Fibroblast of the aortic adventitia (primary cell): ENCODE measurements around the gene SLC2A4RG. TPM values are rescaled to one million over a fixed set of nuclear protein-coding genes. Genes with fewer than 3 reads are reported as not detected.

Experiments used
- DNase-seq: peaks from one replicate; pipeline ENCODE4 v3.0.0-alpha.2; 2010; ENCODE audit warnings: low read depth
- H3K4me3 ChIP-seq: 2 replicates; pipeline ENCODE4 v1.5.1; 2011; ENCODE audit warnings: low read depth, mild to moderate bottlenecking, control low read depth, low read length, moderate library complexity
- total RNA-seq: library from RNA; depleted of rRNA; stranded (reverse); fragments of >200 nt; gene quantifications from 2 replicates; pipeline ENCODE4 v1.2.3, GENCODE V29; 2012; ENCODE audit warnings: low replicate concordance
- TF ChIP-seq, protein P1 (sequence below): IDR thresholded peaks from 2 replicates; pipeline ENCODE4 v1.5.1; 2011; ENCODE audit warnings: mild to moderate bottlenecking, low read length, control low read depth, inconsistent platforms; ENCODE audit not compliant: insufficient read depth

The SLC2A4RG gene
- total RNA-seq, 1 donor: 39.2 TPM

DNA sequence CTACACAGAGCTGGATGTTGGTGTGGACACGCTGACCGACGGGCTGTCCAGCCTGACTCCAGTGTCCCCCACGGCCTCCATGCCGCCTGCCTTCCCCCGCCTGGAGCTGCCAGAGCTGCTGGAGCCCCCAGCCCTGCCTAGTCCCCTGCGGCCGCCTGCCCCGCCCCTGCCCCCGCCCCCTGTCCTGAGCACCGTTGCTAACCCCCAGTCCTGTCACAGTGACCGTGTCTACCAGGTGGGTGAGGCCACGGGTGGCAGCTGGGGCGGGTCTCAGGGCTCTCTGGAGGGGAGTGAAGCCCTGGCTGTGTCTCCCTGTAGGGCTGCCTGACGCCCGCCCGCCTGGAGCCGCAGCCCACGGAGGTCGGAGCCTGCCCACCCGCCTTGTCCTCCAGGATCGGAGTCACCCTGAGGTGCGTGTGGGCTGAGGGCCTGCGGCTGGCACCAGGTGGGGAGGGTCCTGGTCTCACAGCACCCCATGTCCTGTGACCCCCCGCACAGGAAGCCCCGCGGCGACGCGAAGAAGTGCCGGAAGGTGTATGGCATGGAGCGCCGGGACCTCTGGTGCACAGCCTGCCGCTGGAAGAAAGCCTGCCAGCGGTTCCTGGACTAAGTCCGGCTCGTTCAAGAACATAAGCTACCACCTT, 2.9 kb downstream of the SLC2A4RG start:
- DNase-seq: no peak
- H3K4me3 ChIP-seq: no peak overlapping the region
- TF ChIP-seq, protein P1, sequence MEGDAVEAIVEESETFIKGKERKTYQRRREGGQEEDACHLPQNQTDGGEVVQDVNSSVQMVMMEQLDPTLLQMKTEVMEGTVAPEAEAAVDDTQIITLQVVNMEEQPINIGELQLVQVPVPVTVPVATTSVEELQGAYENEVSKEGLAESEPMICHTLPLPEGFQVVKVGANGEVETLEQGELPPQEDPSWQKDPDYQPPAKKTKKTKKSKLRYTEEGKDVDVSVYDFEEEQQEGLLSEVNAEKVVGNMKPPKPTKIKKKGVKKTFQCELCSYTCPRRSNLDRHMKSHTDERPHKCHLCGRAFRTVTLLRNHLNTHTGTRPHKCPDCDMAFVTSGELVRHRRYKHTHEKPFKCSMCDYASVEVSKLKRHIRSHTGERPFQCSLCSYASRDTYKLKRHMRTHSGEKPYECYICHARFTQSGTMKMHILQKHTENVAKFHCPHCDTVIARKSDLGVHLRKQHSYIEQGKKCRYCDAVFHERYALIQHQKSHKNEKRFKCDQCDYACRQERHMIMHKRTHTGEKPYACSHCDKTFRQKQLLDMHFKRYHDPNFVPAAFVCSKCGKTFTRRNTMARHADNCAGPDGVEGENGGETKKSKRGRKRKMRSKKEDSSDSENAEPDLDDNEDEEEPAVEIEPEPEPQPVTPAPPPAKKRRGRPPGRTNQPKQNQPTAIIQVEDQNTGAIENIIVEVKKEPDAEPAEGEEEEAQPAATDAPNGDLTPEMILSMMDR: no peak

DNA sequence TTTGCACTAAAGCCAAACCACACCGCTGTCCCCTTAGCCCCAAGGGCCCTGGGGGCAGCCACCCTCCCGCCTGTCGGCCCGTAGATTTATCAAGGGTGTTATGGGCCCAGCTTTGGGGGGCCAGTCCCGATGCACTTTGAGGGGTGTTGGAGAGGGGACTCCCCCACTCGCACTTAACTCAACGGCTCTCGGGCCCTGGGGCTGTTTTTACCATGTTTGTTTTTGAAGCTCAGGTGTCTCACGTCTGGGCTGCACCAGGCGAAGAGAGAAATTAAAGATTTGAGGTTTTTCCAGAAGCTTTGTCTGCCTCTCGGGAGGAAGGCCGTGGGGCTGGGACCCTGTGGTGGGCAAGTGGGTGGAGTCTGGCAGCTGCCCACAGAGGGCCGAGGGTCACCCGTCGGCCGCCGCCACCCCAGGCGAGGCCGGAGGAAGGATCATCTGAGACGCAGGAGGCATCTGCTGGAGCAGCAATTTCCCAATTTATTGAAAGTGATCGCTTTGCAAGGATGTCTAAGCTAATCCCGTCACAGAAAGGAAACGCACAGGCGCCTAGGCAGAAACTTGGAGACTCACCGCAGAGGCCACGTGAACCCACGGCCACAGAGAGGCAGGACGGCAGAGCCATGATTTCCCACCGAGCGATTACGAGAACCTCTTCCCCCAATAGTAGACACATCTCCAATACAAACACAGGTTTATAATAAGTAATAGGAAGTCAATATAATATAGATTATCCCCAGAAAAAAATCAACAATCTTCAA, 3.8 kb downstream of the SLC2A4RG start:
- no peak for DNase-seq
- no peak overlapping the region for H3K4me3 ChIP-seq
- TF ChIP-seq, protein P1: no peak

DNA sequence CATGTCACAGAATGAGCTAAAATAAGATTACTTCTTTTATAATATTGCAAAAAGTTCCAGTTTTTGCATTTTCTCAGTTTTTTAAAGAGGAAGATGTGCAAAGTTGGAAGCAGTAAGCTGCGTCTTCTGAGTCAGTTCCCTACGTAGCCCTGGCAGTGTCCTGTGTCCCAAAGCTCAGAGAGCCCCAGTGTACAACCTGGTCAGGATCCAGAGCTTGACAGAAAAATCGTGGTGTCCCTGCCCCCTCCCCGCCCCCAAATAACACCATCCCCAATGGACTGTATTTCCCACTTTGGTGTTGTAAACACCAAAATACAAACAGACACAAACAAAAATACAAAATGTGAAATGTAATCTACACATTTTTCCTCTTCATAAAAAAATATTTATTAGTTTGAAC, 4.6 kb downstream of the SLC2A4RG start:
- DNase-seq: no peak
- H3K4me3 ChIP-seq: no peak overlapping the region
- TF ChIP-seq, protein P1: no peak

DNA sequence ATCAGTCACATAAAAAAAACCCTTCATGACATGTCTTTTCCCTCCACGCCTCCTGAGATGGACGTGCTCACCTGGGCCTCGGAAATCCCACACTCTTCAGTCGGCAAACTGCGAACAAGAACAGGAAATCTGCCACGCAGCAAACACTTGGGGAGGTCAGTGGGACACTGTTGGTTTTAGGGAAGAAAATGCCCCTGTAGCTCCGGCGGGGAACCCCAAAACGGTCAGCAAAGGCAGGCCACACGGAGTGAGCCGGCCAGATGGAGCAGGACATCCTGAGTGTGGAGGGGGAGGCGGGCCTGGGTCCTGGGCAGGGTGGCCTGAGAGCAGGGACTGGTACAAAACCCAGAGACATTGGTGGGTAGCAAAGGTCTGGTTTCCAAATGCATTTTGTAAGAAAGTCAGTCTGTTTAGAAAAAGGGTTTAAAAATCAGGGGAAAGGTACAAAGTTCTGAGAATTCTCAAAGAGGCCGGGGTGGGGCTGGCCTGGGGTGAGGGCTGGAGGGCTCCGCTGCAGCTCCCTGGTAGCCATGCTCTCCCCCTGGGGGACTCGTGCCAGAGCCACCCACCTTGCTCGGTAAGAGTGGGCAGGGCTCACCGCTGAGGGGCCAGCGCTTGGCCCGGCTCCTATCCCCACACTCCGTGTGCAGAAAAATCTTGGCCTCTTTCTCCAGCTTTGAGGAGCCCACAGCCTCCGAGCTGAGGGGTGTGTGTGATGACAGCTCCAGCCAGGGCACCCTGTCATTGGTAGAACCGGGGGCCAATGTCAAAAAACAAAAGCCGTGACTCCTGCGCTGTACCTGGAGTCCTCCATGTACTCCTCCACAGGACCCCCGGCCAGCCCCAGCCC, 5.2 kb downstream of the SLC2A4RG start:
- no peak overlapping the region for H3K4me3 ChIP-seq
- TF ChIP-seq, protein P1: no peak
- no peak for DNase-seq

DNA sequence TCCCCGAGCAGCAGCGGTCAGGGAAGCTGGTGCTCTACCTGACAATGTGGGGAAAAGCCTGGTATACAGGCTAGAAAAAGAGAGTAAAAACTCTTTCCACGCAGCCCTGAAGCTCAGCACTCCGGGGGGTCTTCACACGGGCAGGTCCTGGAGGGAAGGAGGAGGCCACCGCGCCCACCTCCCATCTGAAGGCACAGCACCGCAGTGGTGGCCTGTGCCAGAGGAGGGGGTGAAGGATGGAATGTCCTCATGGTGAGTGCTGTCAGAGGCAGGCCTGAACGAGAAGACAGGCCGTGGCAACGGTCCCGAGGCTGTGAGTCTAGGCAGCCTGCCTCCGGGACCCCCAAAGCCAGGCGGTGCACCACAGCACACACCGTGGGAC, 5.8 kb downstream of the SLC2A4RG start:
- TF ChIP-seq, protein P1: no peak
- DNase-seq: no peak
- H3K4me3 ChIP-seq: no peak overlapping the region

DNA sequence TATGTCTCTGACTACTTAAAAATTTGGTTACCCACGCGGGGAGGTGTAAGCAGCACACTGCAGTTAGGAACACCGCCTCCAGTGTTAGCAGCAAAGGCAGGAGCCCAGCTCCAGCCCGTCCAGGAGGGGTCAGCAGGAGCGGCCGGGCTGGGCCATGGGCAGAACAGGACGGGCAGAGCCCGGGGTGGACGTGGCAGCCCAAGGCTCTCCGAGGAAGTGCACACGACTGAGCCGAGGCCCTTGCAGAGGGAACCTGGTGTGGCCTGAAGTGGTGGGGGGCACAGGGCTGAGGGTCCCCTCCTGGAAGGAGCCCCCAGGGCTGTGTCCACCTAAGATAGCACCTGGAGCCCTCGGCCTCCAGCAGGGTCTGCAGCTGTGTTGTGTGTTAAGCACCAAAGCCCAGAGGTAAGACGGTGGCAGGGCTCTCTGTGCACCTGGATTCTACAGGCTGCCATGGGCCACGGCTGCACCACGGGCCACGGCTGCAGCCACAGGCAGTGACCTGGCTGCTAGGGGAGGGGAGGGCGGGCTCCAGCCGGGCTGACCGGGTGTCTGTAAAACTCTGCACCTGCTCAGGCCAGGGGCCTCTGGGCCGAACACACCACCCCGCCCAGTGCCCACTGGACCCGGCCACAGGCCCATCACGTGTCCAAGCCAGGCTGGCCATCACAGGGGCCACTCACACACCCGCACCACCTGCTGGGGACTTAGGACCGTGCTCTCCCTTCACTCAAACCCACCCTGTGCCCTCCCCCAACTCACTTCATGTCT, 6.6 kb downstream of the SLC2A4RG start:
- no peak overlapping the region for H3K4me3 ChIP-seq
- TF ChIP-seq, protein P1: no peak
- no peak for DNase-seq
